MM.1S (cell line): Measurements from ENCODE around the gene PHTF2.

Experiments
- CTCF ChIP-seq: fragments of 300-600 bp; sonication (generic); IDR thresholded peaks from 2 replicates; pipeline ENCODE4 v1.5.1; 2016; ENCODE audit warnings: antibody characterized with exemption, low read length, mixed read lengths
- EZH2 ChIP-seq: fragments of 300-600 bp; sonication (generic); optimal IDR thresholded peaks from 2 replicates; pipeline ENCODE3; 2017; ENCODE audit warnings: low read depth, mild to moderate bottlenecking, antibody characterized with exemption, low read length, mixed read lengths

- TF ChIP-seq EZH2: no peak
- no peak for TF ChIP-seq CTCF
These were observed 1.6 kb upstream of the PHTF2 start for GRCh38 chr7:77796960-77797359.
